Astrocyte of the spinal cord (primary cell): ENCODE data around the gene DOCK8.
"Not testable (repeated sequence)": the region's sequence is repeated elsewhere in the genome, so short reads cannot be mapped to it uniquely, and the experiment has no call there.

Experiments used
- DNase-seq: peaks from one replicate; pipeline ENCODE4 v3.0.0; 2011; ENCODE audit warnings: low read depth, low spot score
- H3K4me3 ChIP-seq: 2 replicates; pipeline ENCODE4 v1.5.1; 2011; ENCODE audit warnings: low read depth, mild to moderate bottlenecking, low read length, moderate library complexity
- in situ Hi-C: cut with HindIII; loops from 2 replicates; pipeline ENCODE4 v1.10.0; 2017; ENCODE audit warnings: low sequenced_read_pairs
- TF ChIP-seq, protein P1 (sequence below): IDR thresholded peaks from 2 replicates; pipeline ENCODE4 v1.5.1; 2012; ENCODE audit warnings: low read depth, mild to moderate bottlenecking, low read length, inconsistent platforms

Gene DOCK8

GRCh38 chr9:211557-211956, 3.1 kb upstream of the DOCK8 start:
- TF ChIP-seq, protein P1, sequence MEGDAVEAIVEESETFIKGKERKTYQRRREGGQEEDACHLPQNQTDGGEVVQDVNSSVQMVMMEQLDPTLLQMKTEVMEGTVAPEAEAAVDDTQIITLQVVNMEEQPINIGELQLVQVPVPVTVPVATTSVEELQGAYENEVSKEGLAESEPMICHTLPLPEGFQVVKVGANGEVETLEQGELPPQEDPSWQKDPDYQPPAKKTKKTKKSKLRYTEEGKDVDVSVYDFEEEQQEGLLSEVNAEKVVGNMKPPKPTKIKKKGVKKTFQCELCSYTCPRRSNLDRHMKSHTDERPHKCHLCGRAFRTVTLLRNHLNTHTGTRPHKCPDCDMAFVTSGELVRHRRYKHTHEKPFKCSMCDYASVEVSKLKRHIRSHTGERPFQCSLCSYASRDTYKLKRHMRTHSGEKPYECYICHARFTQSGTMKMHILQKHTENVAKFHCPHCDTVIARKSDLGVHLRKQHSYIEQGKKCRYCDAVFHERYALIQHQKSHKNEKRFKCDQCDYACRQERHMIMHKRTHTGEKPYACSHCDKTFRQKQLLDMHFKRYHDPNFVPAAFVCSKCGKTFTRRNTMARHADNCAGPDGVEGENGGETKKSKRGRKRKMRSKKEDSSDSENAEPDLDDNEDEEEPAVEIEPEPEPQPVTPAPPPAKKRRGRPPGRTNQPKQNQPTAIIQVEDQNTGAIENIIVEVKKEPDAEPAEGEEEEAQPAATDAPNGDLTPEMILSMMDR: no peak
- DNase-seq: no peak
- in situ Hi-C loops: no loop called here
- H3K4me3 ChIP-seq: no peak overlapping the region

DNA sequence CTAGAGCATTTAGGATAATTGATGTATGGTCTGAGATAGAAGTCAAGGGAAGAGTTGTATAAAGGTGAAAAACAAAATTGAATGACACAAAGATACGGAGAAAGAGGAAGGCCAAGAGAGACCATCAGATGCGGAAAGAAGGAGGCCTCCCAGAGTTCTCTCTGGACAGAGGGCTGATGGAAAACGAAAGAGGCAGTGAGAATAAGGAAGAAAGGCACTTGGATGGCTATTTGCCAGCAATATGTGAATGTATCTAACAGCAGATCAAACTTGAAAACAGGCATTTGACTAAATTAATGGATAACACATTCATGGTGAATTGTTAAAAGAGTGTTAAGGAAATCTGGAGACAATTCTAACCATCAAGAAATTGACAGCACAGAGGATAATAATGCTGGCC, 2.4 kb upstream of the DOCK8 start:
- TF ChIP-seq, protein P1: no peak
- in situ Hi-C loops: no loop called here
- no peak overlapping the region for H3K4me3 ChIP-seq
- no peak for DNase-seq

DNA sequence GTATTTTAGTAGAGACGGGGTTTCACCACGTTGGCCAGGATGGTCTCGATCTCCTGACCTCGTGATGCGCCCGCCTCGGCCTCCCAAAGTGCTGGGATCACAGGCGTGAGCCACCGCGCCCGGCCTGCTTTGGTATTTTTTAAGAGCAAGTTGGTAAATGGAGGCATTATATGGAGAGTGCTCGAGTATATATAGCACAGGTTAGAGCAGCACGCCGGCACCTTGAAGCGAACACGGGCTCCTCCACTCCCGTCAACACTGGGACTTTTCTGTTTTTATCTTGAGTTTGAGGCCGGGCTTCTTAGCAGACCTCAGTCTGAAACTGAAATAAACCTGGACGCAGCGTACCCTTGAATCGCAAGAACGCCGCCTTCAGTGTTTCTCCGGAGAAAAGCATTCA, 764 bp upstream of the DOCK8 start:
- H3K4me3 ChIP-seq, DNase-seq, in situ Hi-C loops: not testable (repeated sequence)

- TF ChIP-seq, protein P1: no peak
- H3K4me3 ChIP-seq: no peak overlapping the region
- in situ Hi-C loops: no loop called here
- DNase-seq: no peak
Measured at GRCh38 chr9:214351-214647, 366 bp upstream of the DOCK8 start.

- DNase-seq: no peak
- TF ChIP-seq, protein P1: no peak
- in situ Hi-C loops: no loop called here
- H3K4me3 ChIP-seq: no peak overlapping the region
Measured at GRCh38 chr9:215631-216155, 1.0 kb downstream of the DOCK8 start.

- TF ChIP-seq, protein P1: no peak
- in situ Hi-C loops: no loop called here
- no peak for DNase-seq
- H3K4me3 ChIP-seq: no peak overlapping the region
Measured at GRCh38 chr9:216866-217265, 2.2 kb downstream of the DOCK8 start.

DNA sequence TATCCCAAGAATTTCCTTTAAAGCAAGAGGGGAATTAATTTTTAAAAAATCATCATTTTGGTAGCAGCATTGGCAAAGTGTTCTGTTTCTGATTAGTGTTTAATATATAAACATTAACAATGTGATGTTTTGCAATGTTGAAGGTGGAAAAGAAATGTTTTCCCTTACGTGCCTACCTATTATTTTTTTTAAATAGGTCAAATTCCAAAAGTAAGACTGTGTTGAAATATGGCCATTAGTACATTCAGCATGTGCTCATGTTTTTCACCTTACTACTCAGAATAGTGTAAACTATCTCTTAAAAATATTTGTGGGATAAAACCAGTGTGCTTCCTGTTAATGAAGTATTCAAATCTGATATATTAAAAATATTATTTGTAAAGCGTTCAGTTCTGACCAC, 3.3 kb downstream of the DOCK8 start:
- no peak for DNase-seq
- TF ChIP-seq, protein P1: no peak
- in situ Hi-C loops: no loop called here

GRCh38 chr9:219036-219435, 4.4 kb downstream of the DOCK8 start:
- in situ Hi-C loops, DNase-seq, H3K4me3 ChIP-seq: not testable (repeated sequence)

More for the DNA sequence above, 3.3 kb downstream of the DOCK8 start:
- no peak overlapping the region for H3K4me3 ChIP-seq
